PC-3 (cell line): ENCODE measurements around the gene AQP2.

Experiments used
- CTCF ChIP-seq: fragments of 300-600 bp; sonication (generic); conservative IDR thresholded peaks from 2 replicates; pipeline ENCODE4 v1.5.1; 2017; ENCODE audit warnings: antibody characterized with exemption, low read depth, mild to moderate bottlenecking, low read length
- EZH2 ChIP-seq: fragments of 300-600 bp; sonication (generic); IDR thresholded peaks from one replicate; pipeline ENCODE4 v1.6.1; 2017; ENCODE audit warnings: antibody characterized with exemption, mild to moderate bottlenecking, low read length; ENCODE audit not compliant: unreplicated experiment

- TF ChIP-seq EZH2 (no peak), CTCF (no peak)
Observed at GRCh38 chr12:49909356-49909755, 41.2 kb upstream of the AQP2 start.
